Ovary (tissue), 3 donors: Measurements from ENCODE around the gene SPACA4.

Experiments used
- CTCF ChIP-seq, 3 donors: fragments of 450-650 bp in 2 of 3; fragments of 200-600 bp in 1 of 3; IDR thresholded peaks; one replicate each; pipeline versions ENCODE4 v1.5.1 to v1.8.0; 2016 to 2022; ENCODE audit warnings: antibody characterized with exemption in 3 of 3, mild to moderate bottlenecking in 1 of 3
- EP300 ChIP-seq: sonication (generic); formaldehyde crosslinking; IDR thresholded peaks from one replicate; pipeline ENCODE4 v1.6.1; 2017; ENCODE audit warnings: antibody characterized with exemption
- POLR2A ChIP-seq: fragments of 450-650 bp; IDR thresholded peaks from one replicate; pipeline ENCODE4 v1.6.1; 2017; ENCODE audit warnings: antibody characterized with exemption, mild to moderate bottlenecking, moderate library complexity
- donor health status: DM: no; HTN: no; CAD: no.

DNA sequence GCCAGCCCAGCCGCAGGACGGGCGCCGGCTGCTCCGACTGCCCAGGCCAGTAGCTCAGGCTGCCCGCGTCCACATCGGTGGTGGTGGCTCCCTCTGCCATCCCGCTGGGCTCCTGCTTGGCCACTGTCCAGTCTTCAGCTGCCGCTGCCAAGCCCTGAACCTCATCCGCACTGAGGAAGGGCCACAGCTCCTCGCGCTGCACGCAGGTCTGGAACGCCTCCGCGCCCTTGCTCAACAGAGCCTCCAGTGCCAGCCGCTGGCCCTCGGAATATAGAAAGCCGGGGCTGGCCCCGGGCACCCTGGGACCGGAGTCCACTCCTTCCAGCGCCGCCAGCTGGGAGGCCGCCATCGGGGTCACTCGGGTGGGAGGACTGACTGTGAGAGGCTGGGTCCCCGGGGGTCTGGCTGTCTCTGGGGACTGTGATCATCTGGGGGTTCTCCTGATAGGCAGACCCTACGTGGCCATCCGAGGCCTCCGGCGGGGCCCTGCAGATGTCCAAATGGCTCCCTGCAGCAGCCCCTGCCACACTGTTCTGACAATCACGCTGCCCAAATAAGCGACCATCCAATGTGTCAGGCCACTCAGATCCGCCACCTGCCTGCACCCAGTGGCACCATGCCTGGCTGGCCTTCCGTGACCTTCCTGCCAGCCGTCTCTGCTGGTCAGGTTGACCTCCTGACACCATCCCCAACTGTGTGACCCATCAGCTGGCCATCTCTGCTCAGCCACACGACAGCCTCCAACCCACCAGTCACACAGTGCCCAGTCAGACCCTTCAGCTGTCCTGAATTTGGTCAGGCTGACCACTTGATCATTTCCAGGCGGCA lies 6.7 kb downstream of the SPACA4 start:
- TF ChIP-seq CTCF (IDR thresholded peaks at IDR 0.05) (no peak), EP300 (no peak), POLR2A (no peak)
